ENCODE results near the gene OR5D14. TPM values are rescaled to one million over a fixed set of nuclear protein-coding genes. Genes with fewer than 3 reads are reported as not detected.

OR5D14 gene
- total RNA-seq, 5 donors from 2014 or later (not counting 1 experiment from before 2014, with no cell fraction given), result not detected

DNA sequence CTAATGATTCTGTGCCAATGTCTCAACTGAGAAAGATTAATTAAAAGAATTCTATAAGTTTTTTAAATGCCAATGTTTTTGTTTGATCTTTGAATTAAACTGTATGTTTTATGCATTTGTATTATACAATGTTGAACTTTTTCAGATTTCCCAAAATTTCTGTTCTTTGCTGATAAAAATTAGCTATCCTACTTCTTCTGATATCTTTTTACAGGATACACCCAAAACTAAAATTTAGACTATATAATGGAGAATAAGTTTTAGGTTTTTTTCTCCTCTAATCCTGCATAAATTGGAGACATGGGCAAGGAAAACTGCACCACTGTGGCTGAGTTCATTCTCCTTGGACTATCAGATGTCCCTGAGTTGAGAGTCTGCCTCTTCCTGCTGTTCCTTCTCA is 31.6 kb downstream of the OR5D14 start, which contains the start of gene OR5L2:
Gene OR5L2 (plus strand): TSS at position 301 of the 400 bp plus-strand sequence. CDS start 0 bp downstream, at position 301.
- Histone ChIP-seq H3K9me3 (peaks cover 3% of the 10 kb centered on the region), H3K27ac (ENCODE audit: low read length) (no peak within 1 kb of the TSS), H3K4me3 (ENCODE audit: control insufficient read depth in 1 of 2, extremely low read depth in 1 of 2, low read length in 1 of 2) (no peak within 1 kb of the TSS), H3K4me1 (ENCODE audit: control insufficient read depth in 1 of 2, extremely low read depth in 1 of 2, insufficient read depth in 2 of 2, low read length in 2 of 2) (no peaks in the 10 kb centered on the region), H3K36me3 (ENCODE audit: control insufficient read depth in 2 of 2, extremely low read depth in 1 of 2, insufficient read depth in 1 of 2, low read length in 1 of 2) (no peaks in the 10 kb centered on the region), H3K27me3 (replicated peaks in 1 of 2; ENCODE audit: control insufficient read depth in 2 of 2, extremely low read depth in 1 of 2, insufficient read depth in 2 of 2, low read length in 1 of 2) (no peaks in the 10 kb centered on the region)
- Mint-ChIP-seq H3K4me3 (no peak within 1 kb of the TSS), H3K4me1 (no peaks in the 10 kb centered on the region), H3K27me3 (no peaks in the 10 kb centered on the region), H3K27ac (no peak within 1 kb of the TSS), H3K36me3 (no peaks in the 10 kb centered on the region), H3K9me3 (peaks cover 13 to 29% (median 16%) of the 10 kb centered on the region in 3 donors)
- DNase-seq (no peak), ATAC-seq (replicated peaks in 1 of 4) (no peak)
- ChIA-PET CTCF (no interaction called here), POLR2A (no interaction called here)

DNA sequence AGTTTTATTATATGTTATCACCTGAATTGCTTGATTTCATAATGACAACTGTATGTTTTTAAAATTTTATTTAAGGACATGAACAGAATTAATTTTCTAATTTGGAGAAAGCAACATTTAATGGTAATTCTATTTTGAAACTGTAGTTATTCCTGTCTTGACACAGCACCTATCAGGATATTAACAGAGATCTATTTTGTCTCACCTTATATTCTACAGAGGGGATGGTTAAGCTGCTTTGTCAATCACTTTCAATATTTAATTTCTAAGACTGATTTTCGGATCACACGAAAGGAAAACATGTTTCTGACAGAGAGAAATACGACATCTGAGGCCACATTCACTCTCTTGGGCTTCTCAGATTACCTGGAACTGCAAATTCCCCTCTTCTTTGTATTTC is 43.1 kb downstream of the OR5D14 start, which contains the start of gene OR5D16:
Gene OR5D16 (plus strand): TSS at position 301 of the 400 bp plus-strand sequence. CDS start 0 bp downstream, at position 301.
- no CpG with 5 or more reads among the region's 3 CpGs for whole genome bisulfite sequencing (ENCODE audit: insufficient coverage)

More for the DNA sequence above, 43.1 kb downstream of the OR5D14 start, which contains the start of gene OR5D16:
- H3K36me3 ChIP-seq (ENCODE audit: control insufficient read depth in 2 of 2, extremely low read depth in 1 of 2, insufficient read depth in 1 of 2, low read length in 1 of 2), result no peaks in the 10 kb centered on the region
- no peak within 1 kb of the TSS for H3K4me3 Mint-ChIP-seq
- H3K27ac ChIP-seq (ENCODE audit: low read length), result no peak within 1 kb of the TSS
- no peak for DNase-seq
- no peaks in the 10 kb centered on the region for H3K27me3 Mint-ChIP-seq
- no peak within 1 kb of the TSS for H3K4me3 ChIP-seq (ENCODE audit: control insufficient read depth in 1 of 2, extremely low read depth in 1 of 2, low read length in 1 of 2)
- no peak for ATAC-seq (replicated peaks in 1 of 4)
- ChIA-PET POLR2A (no interaction called here), CTCF (no interaction called here)
- no peaks in the 10 kb centered on the region for H3K4me1 Mint-ChIP-seq
- no peaks in the 10 kb centered on the region for H3K4me1 ChIP-seq (ENCODE audit: control insufficient read depth in 1 of 2, extremely low read depth in 1 of 2, insufficient read depth in 2 of 2, low read length in 2 of 2)
- no peaks in the 10 kb centered on the region for H3K36me3 Mint-ChIP-seq
- H3K27ac Mint-ChIP-seq, result no peak within 1 kb of the TSS
- no peaks in the 10 kb centered on the region for H3K27me3 ChIP-seq (replicated peaks in 1 of 2; ENCODE audit: control insufficient read depth in 2 of 2, extremely low read depth in 1 of 2, insufficient read depth in 2 of 2, low read length in 1 of 2)
- peaks cover 12 to 30% (median 27%) of the 10 kb centered on the region in 3 donors for H3K9me3 Mint-ChIP-seq
- H3K9me3 ChIP-seq, result no peaks in the 10 kb centered on the region

Other genes with a start within 250 kb of the OR5D14 start
- not detected for gene OR4C15, start 241.1 kb upstream of the OR5D14 start, total RNA-seq
- not detected for gene OR4C16, start 223.4 kb upstream of the OR5D14 start, total RNA-seq
- not detected for gene OR4C11, start 187.9 kb upstream of the OR5D14 start, total RNA-seq
- not detected for gene OR4P4, start 160.4 kb upstream of the OR5D14 start, total RNA-seq
- not detected for gene OR4S2, start 147.2 kb upstream of the OR5D14 start, total RNA-seq
- not detected for gene OR4C6, start 133.4 kb upstream of the OR5D14 start, total RNA-seq
- gene OR5D13, start 22.1 kb upstream of the OR5D14 start, total RNA-seq, result not detected
- gene OR5L1, start 15.8 kb downstream of the OR5D14 start, total RNA-seq, result not detected
- not detected for gene OR5D18, start 24.1 kb downstream of the OR5D14 start, total RNA-seq
- not detected for gene OR5L2, start 31.7 kb downstream of the OR5D14 start, total RNA-seq
- not detected for gene OR5D16, start 43.2 kb downstream of the OR5D14 start, total RNA-seq
- gene TRIM51, start 87.7 kb downstream of the OR5D14 start, total RNA-seq, result not detected
- not detected for gene OR5W2, start 119.0 kb downstream of the OR5D14 start, total RNA-seq
- not detected for gene OR5I1, start 140.8 kb downstream of the OR5D14 start, total RNA-seq
- not detected for gene OR10AG1, start 174.4 kb downstream of the OR5D14 start, total RNA-seq
- gene OR5F1, start 199.1 kb downstream of the OR5D14 start, total RNA-seq, result not detected
- not detected for gene OR5AS1, start 232.1 kb downstream of the OR5D14 start, total RNA-seq